H1 (cell line): ENCODE measurements around the gene MANBA. TPM values are rescaled to one million over a fixed set of nuclear protein-coding genes. Genes with fewer than 3 reads are reported as not detected.

Experiments used
- CTCF ChIA-PET: fragments of 300-600 bp; sonication (Branson Sonifier 250); formaldehyde crosslinking; loops from one replicate; lab custom pipeline; 2021; ENCODE audit not compliant: partially characterized antibody; lab: Charles Lee
- POLR2A ChIA-PET: fragments of 300-600 bp; sonication (Branson Sonifier 250); formaldehyde crosslinking; loops from one replicate; lab custom pipeline; 2021; ENCODE audit warnings: inconsistent platforms; ENCODE audit not compliant: partially characterized antibody; lab: Charles Lee
- DNase-seq, 2 experiments: peaks; one replicate each; pipeline versions ENCODE4 v3.0.0 to v3.0.0-alpha.2; 2010 to 2022; ENCODE audit warnings: low spot score in 2 of 2, low read depth in 1 of 2, mixed read lengths in 1 of 2
- FAIRE-seq: peaks from 2 replicates; lab custom pipeline; 2011; peaks lifted over from hg19 to GRCh38; lab: Jason Lieb, UNC
- H2AFZ ChIP-seq: 2 replicates; pipeline ENCODE4 v1.8.1; 2012; ENCODE audit warnings: low read length, inconsistent platforms
- H2AK5ac ChIP-seq: 2 replicates; pipeline ENCODE4 v1.6.1; 2013; ENCODE audit warnings: low read depth, low read length
- H2BK120ac ChIP-seq: replicated peaks from 2 replicates; pipeline ENCODE3; 2013; ENCODE audit warnings: low read depth, low read length, inconsistent platforms
- H2BK12ac ChIP-seq: 2 replicates; pipeline ENCODE4 v1.6.1; 2013; ENCODE audit warnings: low read depth, low read length
- H2BK15ac ChIP-seq: 2 replicates; pipeline ENCODE4 v1.6.1; 2013; ENCODE audit warnings: low read length
- H2BK20ac ChIP-seq: 2 replicates; pipeline ENCODE4 v1.6.1; 2013; ENCODE audit warnings: low read length
- H2BK5ac ChIP-seq: 2 replicates; pipeline ENCODE4 v1.6.1; 2013; ENCODE audit warnings: low read depth, low read length
- H3K14ac ChIP-seq: 2 replicates; pipeline ENCODE4 v1.6.1; 2013; ENCODE audit warnings: inconsistent platforms; ENCODE audit not compliant: insufficient read length
- H3K18ac ChIP-seq: 2 replicates; pipeline ENCODE4 v1.6.1; 2013; ENCODE audit warnings: low read length; ENCODE audit errors: extremely low read depth
- H3K23ac ChIP-seq: 2 replicates; pipeline ENCODE4 v1.6.1; 2013; ENCODE audit warnings: inconsistent platforms; ENCODE audit not compliant: insufficient read length
- H3K23me2 ChIP-seq: 2 replicates; pipeline ENCODE4 v1.6.1; 2013; ENCODE audit warnings: low read depth, low read length
- H3K27ac ChIP-seq: 2 replicates; pipeline ENCODE4 v1.6.1; 2011; ENCODE audit warnings: low read depth, low read length, inconsistent platforms
- H3K27me3 ChIP-seq, 4 experiments: replicated peaks in 1 of 4; 1 replicate in 1 of 4; 2 replicates in 3 of 4; pipeline versions ENCODE4 v1.6.1 to v1.8.1; 2011 to 2013; ENCODE audit warnings: low read length in 3 of 4, mild to moderate bottlenecking in 3 of 4, inconsistent platforms in 2 of 4, mixed read lengths in 2 of 4, moderate library complexity in 1 of 4; ENCODE audit not compliant: control insufficient read depth in 3 of 4, insufficient read depth in 3 of 4; ENCODE audit errors: extremely low read depth in 1 of 4
- H3K36me3 ChIP-seq, 4 experiments: 2 replicates each; pipeline versions ENCODE4 v1.6.1 to v1.8.1; 2011 to 2013; ENCODE audit warnings: mild to moderate bottlenecking in 4 of 4, low read length in 3 of 4, moderate library complexity in 2 of 4, control low read depth in 1 of 4, inconsistent platforms in 1 of 4; ENCODE audit not compliant: insufficient read depth in 4 of 4, control insufficient read depth in 2 of 4
- H3K4ac ChIP-seq: replicated peaks from 2 replicates; pipeline ENCODE3; 2013; ENCODE audit warnings: low read length, low read depth, mixed read lengths, inconsistent platforms; ENCODE audit not compliant: insufficient read length
- H3K4me1 ChIP-seq, 4 experiments: replicated peaks in 1 of 4; 1 replicate in 1 of 4; 2 replicates in 3 of 4; pipeline versions ENCODE4 v1.6.1 to v1.8.1; 2011 to 2013; ENCODE audit warnings: low read length in 3 of 4, inconsistent platforms in 2 of 4, mixed read lengths in 1 of 4; ENCODE audit not compliant: insufficient read depth in 4 of 4, control insufficient read depth in 3 of 4
- H3K4me2 ChIP-seq, 2 experiments: 2 replicates each; pipeline versions ENCODE4 v1.6.1 to v1.8.1; 2011 to 2013; ENCODE audit warnings: low read depth in 2 of 2, low read length in 2 of 2, control low read depth in 1 of 2, inconsistent platforms in 1 of 2, mild to moderate bottlenecking in 1 of 2; ENCODE audit not compliant: insufficient read depth in 1 of 2
- H3K4me3 ChIP-seq, 4 experiments: fragments of 200-600, 300-600 bp in 1 of 4; sonication (generic), shearing (Covaris generic), sonication (Bioruptor Twin) in 1 of 4; 2 replicates each; pipeline versions ENCODE4 v1.5.1 to v1.8.1; 2011 to 2016; ENCODE audit warnings: low read length in 4 of 4, low read depth in 3 of 4, control low read depth in 2 of 4, inconsistent platforms in 2 of 4, mild to moderate bottlenecking in 2 of 4, mixed read lengths in 1 of 4, moderate library complexity in 1 of 4; ENCODE audit not compliant: insufficient read depth in 2 of 4; ENCODE audit errors: extremely low read depth in 1 of 4
- H3K56ac ChIP-seq: replicated peaks from 2 replicates; pipeline ENCODE3; 2013; ENCODE audit warnings: low read depth, mild to moderate bottlenecking, mixed read lengths, low read length, inconsistent platforms; ENCODE audit not compliant: insufficient read length
- H3K79me1 ChIP-seq: 2 replicates; pipeline ENCODE4 v1.6.1; 2013; ENCODE audit warnings: low read depth, low read length, control low read depth
- H3K79me2 ChIP-seq, 2 experiments: 2 replicates each; pipeline versions ENCODE4 v1.6.1 to v1.8.1; 2012 to 2013; ENCODE audit warnings: low read length in 2 of 2, mild to moderate bottlenecking in 2 of 2, inconsistent platforms in 1 of 2; ENCODE audit not compliant: insufficient read depth in 2 of 2, control insufficient read depth in 1 of 2
- H3K9ac ChIP-seq, 4 experiments: replicated peaks in 1 of 4; 1 replicate in 1 of 4; 2 replicates in 3 of 4; pipeline versions ENCODE4 v1.6.1 to v1.8.1; 2011 to 2013; ENCODE audit warnings: low read depth in 3 of 4, low read length in 3 of 4, control low read depth in 2 of 4, mild to moderate bottlenecking in 2 of 4, moderate library complexity in 2 of 4, inconsistent platforms in 1 of 4; ENCODE audit errors: extremely low read depth in 1 of 4
- H3K9me3 ChIP-seq, 2 experiments: 2 replicates each; pipeline versions ENCODE4 v1.6.1 to v1.8.1; 2012 to 2013; ENCODE audit warnings: mild to moderate bottlenecking in 2 of 2, moderate library complexity in 2 of 2, control low read depth in 1 of 2, inconsistent platforms in 1 of 2, low read depth in 1 of 2, low read length in 1 of 2, mixed read lengths in 1 of 2; ENCODE audit not compliant: insufficient read depth in 2 of 2
- H4K20me1 ChIP-seq, 2 experiments: replicated peaks in 1 of 2; 2 replicates each; pipeline versions ENCODE3 to v1.8.1; 2011 to 2013; ENCODE audit warnings: inconsistent platforms in 2 of 2, low read length in 2 of 2, mild to moderate bottlenecking in 1 of 2; ENCODE audit not compliant: insufficient read depth in 2 of 2, control insufficient read depth in 1 of 2
- H4K5ac ChIP-seq: 2 replicates; pipeline ENCODE4 v1.6.1; 2013; ENCODE audit warnings: low read length, low read depth, mixed read lengths, inconsistent platforms; ENCODE audit not compliant: insufficient read length
- H4K8ac ChIP-seq: 2 replicates; pipeline ENCODE4 v1.8.0; 2013; ENCODE audit warnings: mild to moderate bottlenecking, moderate library complexity, low read length, inconsistent platforms; ENCODE audit not compliant: insufficient read depth; ENCODE audit errors: extremely low read depth
- H4K91ac ChIP-seq: replicated peaks from 2 replicates; pipeline ENCODE3; 2013; ENCODE audit warnings: low read length, mixed read lengths, inconsistent platforms; ENCODE audit not compliant: insufficient read length
- EZH2 ChIP-seq: fragments of 200-600 bp; sonication (generic); IDR thresholded peaks from 2 replicates; pipeline ENCODE4 v1.7.1; 2012; ENCODE audit warnings: low read depth, mild to moderate bottlenecking, moderate library complexity, low read length, inconsistent platforms; ENCODE audit not compliant: severe bottlenecking
- SAP30 ChIP-seq: fragments of 300-600 bp; sonication (generic); IDR thresholded peaks from 2 replicates; pipeline ENCODE4 v1.7.1; 2012; ENCODE audit warnings: low read length, moderate library complexity, mild to moderate bottlenecking, inconsistent platforms; ENCODE audit not compliant: insufficient read depth, insufficient replicate concordance
- TAF7 ChIP-seq: optimal IDR thresholded peaks from 2 replicates; pipeline ENCODE3; 2011; ENCODE audit warnings: low read depth, mild to moderate bottlenecking, inconsistent platforms, low read length, moderate library complexity, borderline replicate concordance
- TCF12 ChIP-seq: IDR thresholded peaks from 2 replicates; pipeline ENCODE4 v1.6.1; 2011; ENCODE audit warnings: low read depth, mild to moderate bottlenecking, low read length
- WGBS, 2 experiments: shearing (Covaris generic) in 1 of 2; methylation state at CpG; one replicate each; pipeline versions ENCODE4 v1.1.6 to v1.1.7; 2013 to 2015; ENCODE audit warnings: low lambda C conversion rate in 2 of 2, mixed read lengths in 2 of 2, inconsistent platforms in 1 of 2, low coverage in 1 of 2, missing lambda C conversion rate in 1 of 2; ENCODE audit not compliant: insufficient replicate concordance in 2 of 2, insufficient coverage in 1 of 2, insufficient read length in 1 of 2; ENCODE audit errors: extremely low coverage in 1 of 2, missing lambda C conversion rate in 1 of 2; 5-methylcytosine and 5-hydroxymethylcytosine counted together
- polyA plus RNA-seq, 7 experiments: library from polyadenylated mRNA; depleted of rRNA in 3 of 7; stranded (reverse) in 5 of 7; unstranded in 2 of 7; fragments of >200 nt in 5 of 7; fragments of 200-250 nt in 2 of 7; gene quantifications; 1 replicate in 5 of 7; 2 replicates in 1 of 7; 4 replicates in 1 of 7; pipeline versions ENCODE4 v1.2.1 to v1.2.3, GENCODE V29; 2011 to 2013; ENCODE audit warnings: missing spikeins in 2 of 7, mixed read lengths in 2 of 7
- total RNA-seq: library from RNA; stranded (reverse); fragmentation: NEBNext Ultra II Directional; extraction: Animal tissue kit (Norgen Biotek cat#: 25700); gene quantifications from 2 replicates; pipeline ENCODE4 v1.2.1, GENCODE V29; 2021

The MANBA gene
- total and polyA plus RNA-seq, 2 of the 8 experiments (the other 6 are each of a cell fraction or from before 2014, with no cell fraction given) = 22.9 to 27.8 TPM

GRCh38 chr4:102733084-102733483, 27.7 kb downstream of the MANBA start:
- H3K9ac ChIP-seq = no peak overlapping the region
- H2BK5ac ChIP-seq = no peak overlapping the region
- H4K20me1 ChIP-seq = peaks cover 0 to 7% of the 10 kb centered on the region in 2 experiments
- H2BK120ac ChIP-seq = no peak overlapping the region
- H4K91ac ChIP-seq = no peak overlapping the region
- no peak overlapping the region for H2BK15ac ChIP-seq
- no peak overlapping the region for H4K8ac ChIP-seq
- no peak overlapping the region for H3K4me2 ChIP-seq
- 0 out of 7 replicates have a peak, but pooled peaks cover 0 to 2% (median 0%) of the 10 kb centered on the region in 4 experiments for H3K4me1 ChIP-seq
- no peak overlapping the region for H2BK12ac ChIP-seq
- no peaks in the 10 kb centered on the region for H3K9me3 ChIP-seq
- no peak overlapping the region for H3K4me3 ChIP-seq
- H3K4ac ChIP-seq = no peak overlapping the region
- POLR2A ChIA-PET = no interaction called here
- H4K5ac ChIP-seq = no peak overlapping the region
- H3K14ac ChIP-seq = no peak overlapping the region
- no peak overlapping the region for H2AFZ ChIP-seq
- peaks cover 3% of the 10 kb centered on the region; the same call in 1 of the 2 replicates for H3K79me1 ChIP-seq
- TF ChIP-seq TAF7 (no peak), EZH2 (no peak), TCF12 (no peak), SAP30 (no peak)
- TF ChIP-seq, all 59 proteins: peak for 0
- Histone ChIP-seq H3K27me3 (no peaks in the 10 kb centered on the region), H2BK20ac (no peak overlapping the region), H3K23me2 (no peaks in the 10 kb centered on the region), H3K56ac (no peak overlapping the region), H3K79me2 (peaks cover under 1 to 24% of the 10 kb centered on the region in 2 experiments; a peak in 3 of 4 replicates), H2AK5ac (no peak overlapping the region), H3K23ac (no peak overlapping the region), H3K27ac (no peak overlapping the region), H3K18ac (no peak overlapping the region), H3K36me3 (peaks cover 0 to 2% (median 0%) of the 10 kb centered on the region in 4 experiments; a peak in 1 of 8 replicates)
- WGBS, 2 experiments = 96% methylated on average over 3 of the region's 3 CpGs; no CpG with 5 or more reads in 1 of the 2 experiments
- DNase-seq = no peak
- CTCF ChIA-PET = interaction anchor here (0.6 to 3.6 kb wide), 10 partner anchors 10 to 432 kb away, joined by 3 to 24 read pairs (median 4); partner anchors contain the start of gene MANBA
- FAIRE-seq = no peak
